ENCODE data around the gene SLC25A51. TPM values are rescaled to one million over a fixed set of nuclear protein-coding genes. Genes with fewer than 3 reads are reported as not detected.
A peak's percentile ranks its signal among the peaks of the same experiment; 100 is the strongest.

Gene SLC25A51
- total and polyA plus RNA-seq, 2 donors from 2014 or later = 10.7 to 25.5 TPM

GRCh38 chr9:37948417-37948980, 44.6 kb upstream of the SLC25A51 start:
- Histone ChIP-seq H3K9ac (ENCODE audit: low read length in 3 of 3) (no peak overlapping the region), H3K4me3 (ENCODE audit: low read length in 3 of 3) (no peak overlapping the region), H3K36me3 (ENCODE audit: control insufficient read depth in 2 of 3, insufficient read depth in 3 of 3, low read length in 3 of 3) (peaks cover 0 to 22% (median 3%) of the 10 kb centered on the region in 3 donors), H3K4me1 (ENCODE audit: control insufficient read depth in 2 of 3, insufficient read depth in 2 of 3, low read depth in 1 of 3, low read length in 3 of 3) (peaks cover 0 to 20% (median 15%) of the 10 kb centered on the region in 3 donors), H3K27ac (ENCODE audit: low read depth in 2 of 2, low read length in 2 of 2) (peak overlapping the region in 1 of 2 donors; percentile 23), H3K9me3 (ENCODE audit: control insufficient read depth in 2 of 3, insufficient read depth in 1 of 3, low read length in 3 of 3) (no peaks in the 10 kb centered on the region), H3K27me3 (ENCODE audit: control insufficient read depth, insufficient read depth, low read length) (no peaks in the 10 kb centered on the region)
- intact Hi-C loops (cut with DNase I) = no loop called here
- DNase-seq (peak in 1 of 5 donors; percentile 71), FAIRE-seq (no peak)
- TF ChIP-seq, protein P1, sequence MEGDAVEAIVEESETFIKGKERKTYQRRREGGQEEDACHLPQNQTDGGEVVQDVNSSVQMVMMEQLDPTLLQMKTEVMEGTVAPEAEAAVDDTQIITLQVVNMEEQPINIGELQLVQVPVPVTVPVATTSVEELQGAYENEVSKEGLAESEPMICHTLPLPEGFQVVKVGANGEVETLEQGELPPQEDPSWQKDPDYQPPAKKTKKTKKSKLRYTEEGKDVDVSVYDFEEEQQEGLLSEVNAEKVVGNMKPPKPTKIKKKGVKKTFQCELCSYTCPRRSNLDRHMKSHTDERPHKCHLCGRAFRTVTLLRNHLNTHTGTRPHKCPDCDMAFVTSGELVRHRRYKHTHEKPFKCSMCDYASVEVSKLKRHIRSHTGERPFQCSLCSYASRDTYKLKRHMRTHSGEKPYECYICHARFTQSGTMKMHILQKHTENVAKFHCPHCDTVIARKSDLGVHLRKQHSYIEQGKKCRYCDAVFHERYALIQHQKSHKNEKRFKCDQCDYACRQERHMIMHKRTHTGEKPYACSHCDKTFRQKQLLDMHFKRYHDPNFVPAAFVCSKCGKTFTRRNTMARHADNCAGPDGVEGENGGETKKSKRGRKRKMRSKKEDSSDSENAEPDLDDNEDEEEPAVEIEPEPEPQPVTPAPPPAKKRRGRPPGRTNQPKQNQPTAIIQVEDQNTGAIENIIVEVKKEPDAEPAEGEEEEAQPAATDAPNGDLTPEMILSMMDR (IDR thresholded peaks at IDR 0.05; ENCODE audit: borderline replicate concordance, extremely low read depth, insufficient read depth) = no peak

GRCh38 chr9:37947977-37948376, 44.0 kb upstream of the SLC25A51 start:
- Histone ChIP-seq H3K4me1 (ENCODE audit: control insufficient read depth in 2 of 3, insufficient read depth in 2 of 3, low read depth in 1 of 3, low read length in 3 of 3) (peaks cover 0 to 24% (median 18%) of the 10 kb centered on the region in 3 donors), H3K4me3 (ENCODE audit: low read length in 3 of 3) (no peak overlapping the region), H3K9me3 (ENCODE audit: control insufficient read depth in 2 of 3, insufficient read depth in 1 of 3, low read length in 3 of 3) (no peaks in the 10 kb centered on the region), H3K36me3 (ENCODE audit: control insufficient read depth in 2 of 3, insufficient read depth in 3 of 3, low read length in 3 of 3) (peaks cover 0 to 18% (median 3%) of the 10 kb centered on the region in 3 donors), H3K27me3 (ENCODE audit: control insufficient read depth, insufficient read depth, low read length) (no peaks in the 10 kb centered on the region), H3K9ac (ENCODE audit: low read length in 3 of 3) (no peak overlapping the region), H3K27ac (ENCODE audit: low read depth in 2 of 2, low read length in 2 of 2) (peak overlapping the region in 1 of 2 donors; percentile 44)
- intact Hi-C loops (cut with DNase I) = no loop called here
- DNase-seq (no peak), FAIRE-seq (no peak)
- TF ChIP-seq, protein P1 (IDR thresholded peaks at IDR 0.05; ENCODE audit: borderline replicate concordance, extremely low read depth, insufficient read depth) = no peak

DNA sequence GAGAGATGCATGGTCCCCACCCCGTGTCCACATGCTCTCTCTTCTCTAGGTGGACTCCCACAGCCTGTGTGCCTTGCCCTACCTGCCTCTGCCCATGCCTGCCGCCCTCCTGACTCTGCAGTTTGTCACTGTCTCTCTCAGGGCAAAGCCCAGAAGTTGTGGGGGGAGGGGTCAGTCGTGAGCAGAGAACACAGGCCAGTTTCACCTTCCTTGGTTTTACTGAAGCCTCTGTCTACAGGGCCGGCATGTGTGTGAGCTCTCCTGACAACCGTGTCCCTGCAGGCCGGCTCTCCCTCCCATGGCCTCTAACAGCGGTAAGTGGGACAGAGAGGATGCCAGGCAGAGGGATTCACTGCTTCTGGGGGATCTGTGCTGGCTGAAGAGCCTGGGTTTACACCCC, 43.5 kb upstream of the SLC25A51 start:
- no peaks in the 10 kb centered on the region for H3K27me3 ChIP-seq (ENCODE audit: control insufficient read depth, insufficient read depth, low read length)
- TF ChIP-seq, protein P1 (IDR thresholded peaks at IDR 0.05; ENCODE audit: borderline replicate concordance, extremely low read depth, insufficient read depth) = no peak
- no peak overlapping the region for H3K9ac ChIP-seq (ENCODE audit: low read length in 3 of 3)
- peaks cover 0 to 18% (median 3%) of the 10 kb centered on the region in 3 donors for H3K36me3 ChIP-seq (ENCODE audit: control insufficient read depth in 2 of 3, insufficient read depth in 3 of 3, low read length in 3 of 3)
- FAIRE-seq = no peak
- H3K9me3 ChIP-seq (ENCODE audit: control insufficient read depth in 2 of 3, insufficient read depth in 1 of 3, low read length in 3 of 3) = no peaks in the 10 kb centered on the region
- intact Hi-C loops (cut with DNase I) = no loop called here
- H3K4me3 ChIP-seq (ENCODE audit: low read length in 3 of 3) = no peak overlapping the region
- no peak overlapping the region for H3K27ac ChIP-seq (ENCODE audit: low read depth in 2 of 2, low read length in 2 of 2)
- no peak for DNase-seq
- peaks cover 0 to 27% (median 20%) of the 10 kb centered on the region in 3 donors for H3K4me1 ChIP-seq (ENCODE audit: control insufficient read depth in 2 of 3, insufficient read depth in 2 of 3, low read depth in 1 of 3, low read length in 3 of 3)

Measured in kidney (tissue), 14 donors.